ENCODE data around the gene TADA2A. TPM values are rescaled to one million over a fixed set of nuclear protein-coding genes. Genes with fewer than 3 reads are reported as not detected.

TADA2A gene
- total RNA-seq, 1 donor from 2014 or later = 14.5 TPM

GRCh38 chr17:37361543-37361942 is 45.1 kb upstream of the TADA2A start:
- Histone ChIP-seq H3K4me3 (ENCODE audit: low read depth, low read length) (no peak overlapping the region), H3K36me3 (ENCODE audit: control insufficient read depth, insufficient read depth, low read length) (no peaks in the 10 kb centered on the region), H3K27me3 (ENCODE audit: control insufficient read depth, insufficient read depth, low read length) (no peaks in the 10 kb centered on the region)
- TF ChIP-seq, protein P1, sequence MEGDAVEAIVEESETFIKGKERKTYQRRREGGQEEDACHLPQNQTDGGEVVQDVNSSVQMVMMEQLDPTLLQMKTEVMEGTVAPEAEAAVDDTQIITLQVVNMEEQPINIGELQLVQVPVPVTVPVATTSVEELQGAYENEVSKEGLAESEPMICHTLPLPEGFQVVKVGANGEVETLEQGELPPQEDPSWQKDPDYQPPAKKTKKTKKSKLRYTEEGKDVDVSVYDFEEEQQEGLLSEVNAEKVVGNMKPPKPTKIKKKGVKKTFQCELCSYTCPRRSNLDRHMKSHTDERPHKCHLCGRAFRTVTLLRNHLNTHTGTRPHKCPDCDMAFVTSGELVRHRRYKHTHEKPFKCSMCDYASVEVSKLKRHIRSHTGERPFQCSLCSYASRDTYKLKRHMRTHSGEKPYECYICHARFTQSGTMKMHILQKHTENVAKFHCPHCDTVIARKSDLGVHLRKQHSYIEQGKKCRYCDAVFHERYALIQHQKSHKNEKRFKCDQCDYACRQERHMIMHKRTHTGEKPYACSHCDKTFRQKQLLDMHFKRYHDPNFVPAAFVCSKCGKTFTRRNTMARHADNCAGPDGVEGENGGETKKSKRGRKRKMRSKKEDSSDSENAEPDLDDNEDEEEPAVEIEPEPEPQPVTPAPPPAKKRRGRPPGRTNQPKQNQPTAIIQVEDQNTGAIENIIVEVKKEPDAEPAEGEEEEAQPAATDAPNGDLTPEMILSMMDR (IDR thresholded peaks at IDR 0.05; ENCODE audit: insufficient read depth, low read length, poor library complexity, severe bottlenecking) = no peak
- DNase-seq (ENCODE audit: low read depth) = no peak

- TF ChIP-seq, protein P1 (IDR thresholded peaks at IDR 0.05; ENCODE audit: insufficient read depth, low read length, poor library complexity, severe bottlenecking) = no peak
- no peak overlapping the region for H3K4me3 ChIP-seq (ENCODE audit: low read depth, low read length)
- no peak for DNase-seq (ENCODE audit: low read depth)
- no peaks in the 10 kb centered on the region for H3K36me3 ChIP-seq (ENCODE audit: control insufficient read depth, insufficient read depth, low read length)
- no peaks in the 10 kb centered on the region for H3K27me3 ChIP-seq (ENCODE audit: control insufficient read depth, insufficient read depth, low read length)
Observed at GRCh38 chr17:37365589-37365988, 41.1 kb upstream of the TADA2A start.

DNA sequence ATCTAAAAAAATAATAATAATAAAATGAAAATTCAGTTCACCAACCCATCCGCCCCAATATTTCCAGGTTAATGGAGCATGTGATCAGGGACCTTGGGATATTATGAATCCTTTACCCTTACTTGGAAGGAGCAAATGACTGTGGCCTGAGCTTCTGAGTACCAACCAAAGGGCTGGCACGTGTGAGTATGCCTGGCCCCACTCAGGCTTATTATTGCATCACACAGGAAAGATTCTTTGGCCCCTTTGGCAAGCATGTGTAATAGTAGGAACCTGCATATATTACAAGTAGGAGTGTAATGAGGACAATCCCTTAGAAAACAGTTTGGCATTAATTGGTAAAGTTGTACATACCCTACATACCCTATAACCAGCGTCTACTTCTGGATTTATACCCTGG is 38.1 kb upstream of the TADA2A start:
- no peaks in the 10 kb centered on the region for H3K27me3 ChIP-seq (ENCODE audit: control insufficient read depth, insufficient read depth, low read length)
- no peak overlapping the region for H3K4me3 ChIP-seq (ENCODE audit: low read depth, low read length)
- TF ChIP-seq, protein P1 (IDR thresholded peaks at IDR 0.05; ENCODE audit: insufficient read depth, low read length, poor library complexity, severe bottlenecking) = no peak
- DNase-seq (ENCODE audit: low read depth) = no peak
- no peaks in the 10 kb centered on the region for H3K36me3 ChIP-seq (ENCODE audit: control insufficient read depth, insufficient read depth, low read length)

- Histone ChIP-seq H3K36me3 (ENCODE audit: control insufficient read depth, insufficient read depth, low read length) (no peaks in the 10 kb centered on the region), H3K4me3 (ENCODE audit: low read depth, low read length) (no peak overlapping the region), H3K27me3 (ENCODE audit: control insufficient read depth, insufficient read depth, low read length) (no peaks in the 10 kb centered on the region)
- no peak for DNase-seq (ENCODE audit: low read depth)
- TF ChIP-seq, protein P1 (IDR thresholded peaks at IDR 0.05; ENCODE audit: insufficient read depth, low read length, poor library complexity, severe bottlenecking) = peak; percentile 100
Observed at GRCh38 chr17:37373530-37374159, 33.0 kb upstream of the TADA2A start.

DNA sequence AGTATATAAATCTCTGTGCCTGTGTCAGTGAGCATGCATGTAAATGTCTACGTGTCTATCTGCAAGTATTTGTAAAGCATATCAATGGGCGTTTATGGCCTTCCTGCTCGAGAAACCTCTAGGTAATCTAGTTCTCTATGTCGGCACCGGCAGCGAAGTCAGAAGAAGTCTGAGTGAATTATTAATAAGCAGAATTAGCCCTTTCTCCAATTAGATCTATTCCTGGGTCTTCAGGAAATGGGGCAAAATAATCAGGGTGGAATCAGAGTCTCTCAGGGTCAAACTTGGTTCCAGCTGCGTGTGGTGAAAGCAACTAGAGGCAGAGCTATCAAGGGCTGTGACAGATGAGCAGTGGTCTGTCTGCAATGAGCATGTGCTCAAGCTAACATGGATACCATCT is 31.0 kb upstream of the TADA2A start, which contains the start of gene C17orf78:
Gene C17orf78, plus strand, starts transcription at position 280 of the 400 bp plus-strand sequence. Its CDS starts 108 bp downstream, at position 388.
- no peaks in the 10 kb centered on the region for H3K36me3 ChIP-seq (ENCODE audit: control insufficient read depth, insufficient read depth, low read length)
- H3K4me3 ChIP-seq (ENCODE audit: low read depth, low read length) = no peak within 1 kb of the TSS
- no peaks in the 10 kb centered on the region for H3K27me3 ChIP-seq (ENCODE audit: control insufficient read depth, insufficient read depth, low read length)
- TF ChIP-seq, protein P1 (IDR thresholded peaks at IDR 0.05; ENCODE audit: insufficient read depth, low read length, poor library complexity, severe bottlenecking) = no peak
- DNase-seq (ENCODE audit: low read depth) = no peak

GRCh38 chr17:37382056-37382455 is 24.6 kb upstream of the TADA2A start:
- TF ChIP-seq, protein P1 (IDR thresholded peaks at IDR 0.05; ENCODE audit: insufficient read depth, low read length, poor library complexity, severe bottlenecking) = no peak
- DNase-seq (ENCODE audit: low read depth) = no peak
- no peaks in the 10 kb centered on the region for H3K36me3 ChIP-seq (ENCODE audit: control insufficient read depth, insufficient read depth, low read length)
- no peak overlapping the region for H3K4me3 ChIP-seq (ENCODE audit: low read depth, low read length)
- no peaks in the 10 kb centered on the region for H3K27me3 ChIP-seq (ENCODE audit: control insufficient read depth, insufficient read depth, low read length)
